ENCODE measurements around the gene GOSR2.

Gene GOSR2

GRCh38 chr17:46901291-46901690, 21.7 kb upstream of the GOSR2 start:
- DNase-seq (ENCODE audit: extremely low read depth, low read depth): no peak
- TF ChIP-seq, protein P1, sequence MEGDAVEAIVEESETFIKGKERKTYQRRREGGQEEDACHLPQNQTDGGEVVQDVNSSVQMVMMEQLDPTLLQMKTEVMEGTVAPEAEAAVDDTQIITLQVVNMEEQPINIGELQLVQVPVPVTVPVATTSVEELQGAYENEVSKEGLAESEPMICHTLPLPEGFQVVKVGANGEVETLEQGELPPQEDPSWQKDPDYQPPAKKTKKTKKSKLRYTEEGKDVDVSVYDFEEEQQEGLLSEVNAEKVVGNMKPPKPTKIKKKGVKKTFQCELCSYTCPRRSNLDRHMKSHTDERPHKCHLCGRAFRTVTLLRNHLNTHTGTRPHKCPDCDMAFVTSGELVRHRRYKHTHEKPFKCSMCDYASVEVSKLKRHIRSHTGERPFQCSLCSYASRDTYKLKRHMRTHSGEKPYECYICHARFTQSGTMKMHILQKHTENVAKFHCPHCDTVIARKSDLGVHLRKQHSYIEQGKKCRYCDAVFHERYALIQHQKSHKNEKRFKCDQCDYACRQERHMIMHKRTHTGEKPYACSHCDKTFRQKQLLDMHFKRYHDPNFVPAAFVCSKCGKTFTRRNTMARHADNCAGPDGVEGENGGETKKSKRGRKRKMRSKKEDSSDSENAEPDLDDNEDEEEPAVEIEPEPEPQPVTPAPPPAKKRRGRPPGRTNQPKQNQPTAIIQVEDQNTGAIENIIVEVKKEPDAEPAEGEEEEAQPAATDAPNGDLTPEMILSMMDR (IDR thresholded peaks at IDR 0.05; ENCODE audit: low read depth, low read length): no peak

DNA sequence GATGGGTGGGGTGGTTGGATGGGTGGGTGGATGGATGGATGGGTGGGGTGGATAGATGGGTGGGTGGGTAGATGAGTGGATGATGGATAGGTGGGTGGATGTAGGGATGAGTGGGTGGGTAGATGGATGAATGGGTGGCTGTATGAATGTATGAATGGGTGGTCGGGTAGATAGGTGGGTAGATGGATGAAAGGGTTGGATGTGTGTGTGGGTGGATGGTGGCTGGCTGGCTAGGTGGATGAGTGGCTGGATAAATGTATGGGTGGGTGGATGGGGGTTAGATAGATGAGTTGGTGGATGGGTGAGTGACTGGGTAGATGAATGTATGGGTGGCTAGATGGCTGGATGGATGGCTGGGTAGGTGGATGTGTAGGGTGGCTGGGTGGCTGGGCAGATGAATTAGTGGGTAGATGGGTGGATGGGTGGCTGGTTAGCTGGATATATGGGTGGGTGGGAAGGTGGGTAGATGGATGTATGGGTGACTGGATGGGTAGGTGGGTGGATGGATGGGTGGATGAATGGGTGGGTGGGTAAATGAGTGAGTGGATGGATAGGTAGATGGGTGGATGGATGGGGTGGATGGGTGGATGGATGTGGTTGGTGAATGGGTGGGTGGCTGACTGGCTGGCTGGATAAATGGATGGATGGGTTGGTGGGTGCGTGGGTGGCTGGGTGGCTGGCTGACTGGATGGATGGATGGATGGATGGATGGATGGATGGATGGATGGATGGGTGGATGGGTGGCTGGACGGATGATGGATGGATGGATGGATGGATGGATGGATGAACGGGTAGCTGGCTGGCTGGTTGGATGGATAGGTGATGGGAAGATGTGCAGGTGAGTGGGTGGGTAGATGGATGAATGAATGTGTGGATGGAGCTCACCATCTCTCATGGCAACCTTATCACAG, 18.9 kb upstream of the GOSR2 start:
- TF ChIP-seq, protein P1 (IDR thresholded peaks at IDR 0.05; ENCODE audit: low read depth, low read length): no peak
- DNase-seq (ENCODE audit: extremely low read depth, low read depth): no peak

DNA sequence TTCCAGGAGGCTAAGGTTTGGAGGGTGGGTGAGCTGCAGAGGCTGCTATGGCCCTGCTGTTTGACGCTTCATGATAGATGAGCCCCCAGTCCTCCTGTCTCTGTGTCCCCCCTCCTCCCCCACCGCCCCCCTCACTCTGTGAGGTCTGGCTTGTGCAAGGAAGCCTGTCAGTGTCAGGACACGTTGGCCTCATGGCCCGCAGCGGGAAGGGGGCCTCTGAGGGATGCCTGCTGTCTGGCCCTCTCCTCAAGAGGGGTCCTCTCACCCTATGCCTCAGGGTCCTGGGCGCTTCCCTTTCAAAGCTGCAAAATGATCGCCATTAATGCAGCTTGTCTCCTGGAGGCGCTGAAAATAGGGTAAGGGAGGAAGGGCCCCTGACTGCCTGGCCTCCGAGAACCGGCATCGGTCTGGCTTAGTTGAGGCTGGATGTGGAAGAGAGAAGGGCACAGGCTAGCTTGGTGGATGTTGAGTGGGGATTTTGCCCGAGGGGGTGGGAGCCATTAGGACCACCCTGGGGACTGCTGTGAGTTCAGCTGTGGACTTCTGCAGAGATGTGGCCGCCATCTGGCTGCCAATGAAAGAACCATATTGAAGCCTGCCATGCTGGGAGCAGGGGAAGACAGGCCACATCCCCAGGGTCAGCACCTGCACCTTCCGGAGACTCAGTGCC, 14.8 kb upstream of the GOSR2 start:
- TF ChIP-seq, protein P1 (IDR thresholded peaks at IDR 0.05; ENCODE audit: low read depth, low read length): no peak
- DNase-seq (ENCODE audit: extremely low read depth, low read depth): no peak

DNA sequence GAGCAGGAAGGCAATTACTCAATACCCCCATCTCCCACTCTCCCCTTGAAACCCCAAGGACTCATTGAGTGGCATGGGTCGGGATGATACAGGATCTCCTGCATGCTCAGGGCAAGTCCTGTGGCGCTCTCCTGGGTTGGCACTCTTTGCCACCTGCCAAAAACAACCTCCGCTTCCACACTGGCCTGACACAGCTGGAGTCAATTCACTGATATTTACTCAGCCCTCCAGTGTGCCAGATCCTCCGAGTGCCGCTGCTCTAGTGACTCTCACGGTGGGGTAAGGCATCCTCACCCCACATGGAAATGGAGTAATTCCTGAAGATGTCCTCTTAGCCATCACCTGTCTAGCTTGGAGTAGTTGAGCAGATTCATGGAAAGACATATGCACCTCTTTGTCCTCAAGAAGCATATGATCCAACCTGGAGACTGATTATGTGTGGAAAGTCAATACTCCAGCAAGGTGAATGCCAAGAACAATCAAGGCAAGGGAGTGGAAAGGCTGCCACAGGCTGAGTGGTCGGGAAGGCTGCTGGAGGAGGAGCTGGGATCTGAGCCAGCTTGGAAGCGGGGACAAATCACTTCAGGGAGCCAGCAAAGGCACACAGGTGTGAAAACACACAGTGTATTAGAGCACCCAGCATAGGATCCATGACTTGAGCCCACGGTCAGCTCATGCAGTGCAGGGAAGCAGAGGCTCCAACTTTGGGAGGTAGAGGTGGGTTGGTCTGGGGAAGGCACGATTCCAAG, 12.6 kb upstream of the GOSR2 start:
- TF ChIP-seq, protein P1 (IDR thresholded peaks at IDR 0.05; ENCODE audit: low read depth, low read length): no peak
- DNase-seq (ENCODE audit: extremely low read depth, low read depth): no peak

DNA sequence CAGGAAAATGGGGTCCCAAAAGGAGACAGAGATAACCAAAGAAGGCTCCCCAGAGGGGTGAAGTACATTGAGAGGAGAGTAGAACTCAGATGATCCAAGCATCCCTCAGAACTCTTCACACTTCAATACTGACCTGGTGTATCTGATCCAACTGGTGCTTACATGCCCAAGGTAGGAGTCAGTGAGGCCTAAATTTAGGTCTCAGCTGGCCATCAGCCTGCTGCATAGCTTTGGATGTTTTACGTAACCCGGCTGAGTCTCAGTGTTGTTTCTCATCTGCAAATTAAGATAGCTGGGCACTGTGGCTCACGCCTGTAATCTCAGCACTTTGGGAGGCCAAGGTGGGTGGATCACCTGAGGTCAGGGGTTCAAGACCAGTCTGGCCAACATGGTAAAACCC, 11.6 kb upstream of the GOSR2 start:
- TF ChIP-seq, protein P1 (IDR thresholded peaks at IDR 0.05; ENCODE audit: low read depth, low read length): no peak
- DNase-seq (ENCODE audit: extremely low read depth, low read depth): no peak

DNA sequence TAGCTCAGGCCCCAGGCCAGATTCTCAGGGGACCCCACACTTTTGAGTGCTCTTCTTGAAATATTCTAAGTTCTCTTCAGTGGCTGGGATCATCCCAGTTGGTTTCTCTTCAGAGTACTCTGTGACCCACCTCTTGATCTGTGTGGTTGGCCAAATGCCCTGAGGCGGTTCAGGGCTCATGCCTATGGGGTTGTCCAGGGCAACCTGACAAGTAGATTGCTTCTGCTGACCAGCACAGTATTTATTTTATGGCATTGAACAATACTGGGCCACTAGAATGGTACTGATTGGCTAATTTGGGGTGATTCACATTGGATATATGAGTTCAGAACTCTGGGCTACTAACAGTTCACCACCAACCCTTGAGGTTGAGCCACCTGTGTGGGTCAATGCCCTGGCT, 7.4 kb upstream of the GOSR2 start:
- DNase-seq (ENCODE audit: extremely low read depth, low read depth): no peak

More for the DNA sequence above, 7.4 kb upstream of the GOSR2 start:
- TF ChIP-seq, protein P1 (IDR thresholded peaks at IDR 0.05; ENCODE audit: low read depth, low read length): no peak
